ENCODE data around the gene CATSPERB. TPM values are rescaled to one million over a fixed set of nuclear protein-coding genes. Genes with fewer than 3 reads are reported as not detected.

Gene CATSPERB
- total and polyA plus RNA-seq, 2 of the 8 experiments (the other 6 are each of a cell fraction or from before 2014, with no cell fraction given) = 0.11 to 0.30 TPM

- TF ChIP-seq CHD7 (IDR thresholded peaks at IDR 0.05; ENCODE audit: insufficient replicate concordance, low read length) (no peak), SAP30 (IDR thresholded peaks at IDR 0.05; ENCODE audit: insufficient read depth, insufficient replicate concordance, low read length) (no peak), TAF1 (IDR thresholded peaks at IDR 0.05; ENCODE audit: low read depth, low read length) (no peak), ZNF274 (IDR thresholded peaks at IDR 0.05; ENCODE audit: borderline replicate concordance, extremely low read depth, low read length) (no peak), FOSL1 (IDR thresholded peaks at IDR 0.05; ENCODE audit: insufficient read depth, low read depth, low read length) (no peak), TCF12 (IDR thresholded peaks at IDR 0.05; ENCODE audit: low read depth, low read length) (no peak), RFX5 (IDR thresholded peaks at IDR 0.05; ENCODE audit: borderline replicate concordance, low read depth, low read length) (no peak), SIX5 (IDR thresholded peaks at IDR 0.05; ENCODE audit: low read depth, low read length) (no peak), EZH2 (IDR thresholded peaks at IDR 0.05; ENCODE audit: low read depth, low read length, severe bottlenecking) (no peak), MAX (IDR thresholded peaks at IDR 0.05) (no peak)
These were observed 48.6 kb upstream of the CATSPERB start (continued) for GRCh38 chr14:91780452-91780851.

Measured in H1 (cell line).